ENCODE data around the gene DOK1.

GRCh38 chr2:74588664-74589063 is 34.1 kb downstream of the DOK1 start:
- no peak for TF ChIP-seq POLR2A (IDR thresholded peaks at IDR 0.05; ENCODE audit: low read length)
- no peak for TF ChIP-seq GATA1 (IDR thresholded peaks at IDR 0.05; ENCODE audit: low read depth, low read length)
